Measurements from ENCODE around the gene HBM.
"Not testable (repeated sequence)": the region's sequence is repeated elsewhere in the genome, so short reads cannot be mapped to it uniquely, and the experiment has no call there.

Gene HBM

GRCh38 chr16:188674-189073 lies 22.9 kb downstream of the HBM start:
- DNase-seq, result no peak

GRCh38 chr16:189604-190186 lies 23.9 kb downstream of the HBM start:
- no peak for DNase-seq

- DNase-seq, result no peak
Measured at GRCh38 chr16:191831-192230, 26.1 kb downstream of the HBM start.

GRCh38 chr16:192686-193085 lies 26.9 kb downstream of the HBM start:
- DNase-seq, result no peak

- DNase-seq, result no peak
Measured at GRCh38 chr16:193441-193840, 27.7 kb downstream of the HBM start.

- DNase-seq, result no peak
Measured at GRCh38 chr16:194516-194915, 28.7 kb downstream of the HBM start.

- DNase-seq, result no peak
Measured at GRCh38 chr16:200388-200787, 34.6 kb downstream of the HBM start.

- no peak for DNase-seq
Measured at GRCh38 chr16:203246-203645, 37.5 kb downstream of the HBM start.

- not testable (repeated sequence) for DNase-seq
Measured at GRCh38 chr16:204046-204445, 38.3 kb downstream of the HBM start.

GRCh38 chr16:209359-209758 lies 43.6 kb downstream of the HBM start:
- not testable (repeated sequence) for DNase-seq

- DNase-seq, result not testable (repeated sequence)
Measured at GRCh38 chr16:211631-212180, 45.9 kb downstream of the HBM start.

- no peak for DNase-seq
Measured at GRCh38 chr16:212999-213398, 47.2 kb downstream of the HBM start.

All from NCI-H2029 (cell line).